GM12878 (cell line): Measurements from ENCODE around the gene CHIC2. TPM values are rescaled to one million over a fixed set of nuclear protein-coding genes. Genes with fewer than 3 reads are reported as not detected.
"Not testable (repeated sequence)": the region's sequence is repeated elsewhere in the genome, so short reads cannot be mapped to it uniquely, and the experiment has no call there.

Source experiments
- ATAC-seq: fragments of 200-7000 bp; cut with Tn5 transposase; 3 replicates; pipeline ENCODE4 v1.9.1; 2020; ENCODE audit warnings: mild to moderate bottlenecking, moderate library complexity
- BruUV-seq: library from RNA; stranded (reverse); fragments of 400-500 nt; replicated peaks from 2 replicates; lab custom pipeline; 2021; lab: Mats Ljungman, UMichigan
- CTCF ChIA-PET: fragments of 300-600 bp; sonication (Branson Sonifier 250); formaldehyde crosslinking; extraction: SDS; loops from one replicate; lab custom pipeline; 2021; ENCODE audit warnings: inconsistent platforms; lab: Yijun Ruan, JAX
- POLR2A ChIA-PET: fragments of 350-600 bp; formaldehyde crosslinking; extraction: SDS; loops from one replicate; lab custom pipeline; 2021; ENCODE audit warnings: inconsistent platforms; lab: Charles Lee
- RAD21 ChIA-PET: fragments of 300-600 bp; sonication (Branson Sonifier 250); formaldehyde crosslinking; loops from one replicate; lab custom pipeline; 2023; ENCODE audit warnings: antibody characterized with exemption; ENCODE audit not compliant: unreplicated experiment; lab: Charles Lee
- SMC1A ChIA-PET: fragments of 300-600 bp; sonication (Branson Sonifier 250); formaldehyde crosslinking; loops from one replicate; lab custom pipeline; 2023; ENCODE audit not compliant: unreplicated experiment, uncharacterized antibody; lab: Charles Lee
- DNase-seq: peaks from one replicate; pipeline ENCODE4 v3.0.0-alpha.2; 2011; ENCODE audit warnings: low read depth, low spot score
- FAIRE-seq: peaks from 3 replicates; lab custom pipeline; 2011; peaks lifted over from hg19 to GRCh38; lab: Jason Lieb, UNC
- H2AFZ ChIP-seq: 2 replicates; pipeline ENCODE4 v1.6.0; 2011; ENCODE audit warnings: low read depth, low read length, control low read depth; ENCODE audit not compliant: control insufficient read depth
- H3K27ac ChIP-seq: 2 replicates; pipeline ENCODE4 v1.5.1; 2011; ENCODE audit warnings: control low read depth; ENCODE audit not compliant: control insufficient read depth, insufficient read depth
- H3K27me3 ChIP-seq, 2 experiments: replicated peaks in 1 of 2; 2 replicates each; pipeline versions ENCODE4 v1.6.0 to v1.6.1; 2011; ENCODE audit warnings: low read length in 1 of 2; ENCODE audit not compliant: control insufficient read depth in 2 of 2, insufficient read depth in 2 of 2
- H3K36me3 ChIP-seq, 2 experiments: 2 replicates each; pipeline ENCODE4 v1.5.1; 2011; ENCODE audit warnings: low read length in 1 of 2; ENCODE audit not compliant: control insufficient read depth in 2 of 2, insufficient read depth in 2 of 2
- H3K4me1 ChIP-seq: 2 replicates; pipeline ENCODE4 v1.6.1; 2011; ENCODE audit warnings: mild to moderate bottlenecking, low read length, moderate library complexity, mixed read lengths; ENCODE audit not compliant: control insufficient read depth, insufficient read depth
- H3K4me2 ChIP-seq: 2 replicates; pipeline ENCODE4 v1.6.0; 2011; ENCODE audit warnings: control low read depth; ENCODE audit not compliant: control insufficient read depth, insufficient read depth
- H3K4me3 ChIP-seq: fragments of 200-600 bp; sonication (generic); 2 replicates; pipeline ENCODE4 v1.5.1; 2016
- H3K79me2 ChIP-seq: 2 replicates; pipeline ENCODE4 v1.6.0; 2011; ENCODE audit warnings: low read length; ENCODE audit not compliant: control insufficient read depth, insufficient read depth
- H3K9ac ChIP-seq: 2 replicates; pipeline ENCODE4 v1.8.0; 2011; ENCODE audit warnings: low read length, control low read depth, mixed read lengths; ENCODE audit not compliant: control insufficient read depth, insufficient read depth
- H3K9me3 ChIP-seq: replicated peaks from 3 replicates; pipeline ENCODE4 v1.5.1; 2011; ENCODE audit warnings: mild to moderate bottlenecking, low read length; ENCODE audit not compliant: control insufficient read depth, insufficient read depth
- H4K20me1 ChIP-seq: 2 replicates; pipeline ENCODE4 v1.6.0; 2011; ENCODE audit not compliant: control insufficient read depth, insufficient read depth
- NBN ChIP-seq: fragments of 450-650 bp; IDR thresholded peaks from 2 replicates; pipeline ENCODE4 v1.6.1; 2016
- SRF ChIP-seq, 2 experiments: IDR thresholded peaks; 2 replicates each; pipeline ENCODE4 v1.6.1; 2011; ENCODE audit warnings: low read depth in 2 of 2, low read length in 2 of 2, mild to moderate bottlenecking in 1 of 2, moderate library complexity in 1 of 2
- ZNF217 ChIP-seq: fragments of 450-650 bp; IDR thresholded peaks from 2 replicates; pipeline ENCODE4 v1.6.1; 2017; ENCODE audit warnings: antibody characterized with exemption, mild to moderate bottlenecking
- ZNF24 ChIP-seq: fragments of 450-650 bp; IDR thresholded peaks from 2 replicates; pipeline ENCODE4 v1.6.1; 2017; ENCODE audit warnings: antibody characterized with exemption, mild to moderate bottlenecking
- WGBS: methylation state at CpG from one replicate; pipeline ENCODE4 v1.1.6; 2016; ENCODE audit warnings: low lambda C conversion rate; ENCODE audit not compliant: insufficient replicate concordance, insufficient coverage; ENCODE audit errors: missing lambda C conversion rate; 5-methylcytosine and 5-hydroxymethylcytosine counted together
- in situ Hi-C: fragments of 300-500 bp; cut with MboI; formaldehyde crosslinking; loops from 9 replicates; pipeline ENCODE4 v1.14.3; 2018; ENCODE audit warnings: mixed read lengths
- intact Hi-C: fragments of 100-400 bp; cut with micrococcal nuclease; formaldehyde crosslinking; loops from one replicate; pipeline ENCODE4 v1.14.2; 2022; ENCODE audit not compliant: unreplicated experiment
- polyA plus RNA-seq, 11 experiments: library from polyadenylated mRNA; depleted of rRNA in 4 of 11; unstranded in 6 of 11; stranded (reverse) in 5 of 11; fragments of >200 nt; fragmentation: Nextera tagmentation in 4 of 11; fragmentation: Illumina TruSeq in 1 of 11; extraction: Ambion mirVana in 4 of 11; extraction: Trizol in 1 of 11; gene quantifications; 1 replicate in 1 of 11; 2 replicates in 10 of 11; pipeline versions ENCODE4 v1.2.1 to v1.2.3, GENCODE V29; 2011 to 2016; ENCODE audit warnings: inconsistent platforms in 2 of 11, missing spikeins in 2 of 11, low read depth in 1 of 11
- total RNA-seq, 4 experiments: library from RNA; depleted of rRNA in 3 of 4; stranded (reverse); fragments of >200 nt in 3 of 4; fragmentation: Illumina TruSeq in 1 of 4; extraction: Trizol in 1 of 4; gene quantifications; 2 replicates each; pipeline versions ENCODE4 v1.2.1 to v1.2.3, GENCODE V29; 2013 to 2021
- TF ChIP-seq, protein P1 (sequence below): fragments of 450-650 bp; IDR thresholded peaks from 2 replicates; pipeline ENCODE4 v1.6.1; 2017; ENCODE audit warnings: mild to moderate bottlenecking, moderate library complexity
- TF ChIP-seq, protein P2 (sequence below), 3 experiments: IDR thresholded peaks in 2 of 3; conservative IDR thresholded peaks in 1 of 3; 2 replicates each; pipeline ENCODE4 v1.5.1; 2011; ENCODE audit warnings: low read depth in 3 of 3, low read length in 3 of 3, mild to moderate bottlenecking in 3 of 3, control low read depth in 2 of 3, moderate library complexity in 2 of 3, inconsistent platforms in 1 of 3, mixed read lengths in 1 of 3; ENCODE audit not compliant: control insufficient read depth in 2 of 3, insufficient read depth in 1 of 3; ENCODE audit errors: extremely low read depth in 1 of 3
- TF ChIP-seq, protein P3 (sequence below): fragments of 450-650 bp; conservative IDR thresholded peaks from 2 replicates; pipeline ENCODE4 v1.6.1; 2017; ENCODE audit warnings: mild to moderate bottlenecking, moderate library complexity

The CHIC2 gene
- total and polyA plus RNA-seq, 10 of the 15 experiments (the other 5 are each of a cell fraction or from before 2014, with no cell fraction given) = 0.80 to 24.4 (median 12.2) TPM

DNA sequence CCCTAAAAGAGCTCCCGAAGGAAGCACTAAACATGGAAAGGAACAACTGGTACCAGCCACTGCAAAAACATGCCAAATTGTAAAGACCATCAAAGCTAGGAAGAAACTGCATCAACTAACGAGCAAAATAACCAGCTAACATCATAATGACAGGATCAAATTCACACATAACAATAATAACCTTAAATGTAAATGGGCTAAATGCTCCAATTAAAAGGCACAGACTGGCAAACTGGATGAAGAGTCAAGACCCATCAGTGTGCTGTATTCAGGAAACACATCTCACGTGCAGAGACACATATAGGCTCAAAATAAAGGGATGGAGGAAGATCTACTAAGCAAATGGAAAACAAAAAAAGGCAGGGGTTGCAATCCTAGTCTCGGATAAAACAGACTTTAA lies 20.8 kb downstream of the CHIC2 start:
- SMC1A ChIA-PET, FAIRE-seq, H3K9me3 ChIP-seq, H4K20me1 ChIP-seq, H3K27ac ChIP-seq, RAD21 ChIA-PET, CTCF ChIA-PET, H3K4me1 ChIP-seq, POLR2A ChIA-PET, DNase-seq, BruUV-seq, in situ Hi-C loops, H3K79me2 ChIP-seq, H3K36me3 ChIP-seq, H3K9ac ChIP-seq, intact Hi-C loops, ATAC-seq, H3K27me3 ChIP-seq, H3K4me3 ChIP-seq, H3K4me2 ChIP-seq, H2AFZ ChIP-seq: not testable (repeated sequence)
- WGBS = 93% methylated on average over 3 of the region's 4 CpGs

DNA sequence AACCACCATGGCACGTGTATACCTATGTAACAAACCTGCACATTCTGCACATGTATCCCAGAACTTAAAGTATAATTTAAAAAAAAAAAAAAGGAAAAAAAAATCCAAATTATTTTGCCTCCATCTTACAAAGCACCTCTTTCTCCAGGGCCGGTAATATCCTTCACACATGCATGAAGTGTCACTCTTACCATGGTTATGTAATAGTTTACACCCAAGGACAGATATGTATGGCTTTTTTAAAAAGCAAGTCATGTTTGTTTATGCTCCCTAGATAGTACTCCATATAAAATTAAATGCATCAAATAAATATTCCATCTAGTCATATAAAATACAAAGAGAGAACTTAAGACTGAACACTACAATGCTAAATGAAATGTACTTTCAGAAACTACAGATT lies 22.5 kb downstream of the CHIC2 start:
- Histone ChIP-seq H3K36me3 (no peaks in the 10 kb centered on the region; a peak in 1 of 4 replicates), H3K4me1 (no peaks in the 10 kb centered on the region), H3K4me2 (no peak overlapping the region), H3K27ac (no peak overlapping the region), H3K27me3 (no peaks in the 10 kb centered on the region), H4K20me1 (no peaks in the 10 kb centered on the region), H2AFZ (no peak overlapping the region), H3K9me3 (no peaks in the 10 kb centered on the region), H3K9ac (no peak overlapping the region), H3K4me3 (no peak overlapping the region), H3K79me2 (no peaks in the 10 kb centered on the region)
- no TSS peak for BruUV-seq
- intact Hi-C loops = no loop called here
- SMC1A ChIA-PET = interaction anchor here (0.8 kb wide), 1 partner anchor 28 kb away, joined by 3 read pairs; no protein-coding TSS in a partner anchor
- in situ Hi-C loops = no loop called here
- no peak for DNase-seq
- ATAC-seq = no peak
- 100% methylated on average over 2 of the region's 2 CpGs for WGBS
- no peak for FAIRE-seq
- CTCF ChIA-PET = no interaction called here
- RAD21 ChIA-PET = no interaction called here
- POLR2A ChIA-PET = no interaction called here
- no peak for TF ChIP-seq ZNF24
- TF ChIP-seq, protein P1, sequence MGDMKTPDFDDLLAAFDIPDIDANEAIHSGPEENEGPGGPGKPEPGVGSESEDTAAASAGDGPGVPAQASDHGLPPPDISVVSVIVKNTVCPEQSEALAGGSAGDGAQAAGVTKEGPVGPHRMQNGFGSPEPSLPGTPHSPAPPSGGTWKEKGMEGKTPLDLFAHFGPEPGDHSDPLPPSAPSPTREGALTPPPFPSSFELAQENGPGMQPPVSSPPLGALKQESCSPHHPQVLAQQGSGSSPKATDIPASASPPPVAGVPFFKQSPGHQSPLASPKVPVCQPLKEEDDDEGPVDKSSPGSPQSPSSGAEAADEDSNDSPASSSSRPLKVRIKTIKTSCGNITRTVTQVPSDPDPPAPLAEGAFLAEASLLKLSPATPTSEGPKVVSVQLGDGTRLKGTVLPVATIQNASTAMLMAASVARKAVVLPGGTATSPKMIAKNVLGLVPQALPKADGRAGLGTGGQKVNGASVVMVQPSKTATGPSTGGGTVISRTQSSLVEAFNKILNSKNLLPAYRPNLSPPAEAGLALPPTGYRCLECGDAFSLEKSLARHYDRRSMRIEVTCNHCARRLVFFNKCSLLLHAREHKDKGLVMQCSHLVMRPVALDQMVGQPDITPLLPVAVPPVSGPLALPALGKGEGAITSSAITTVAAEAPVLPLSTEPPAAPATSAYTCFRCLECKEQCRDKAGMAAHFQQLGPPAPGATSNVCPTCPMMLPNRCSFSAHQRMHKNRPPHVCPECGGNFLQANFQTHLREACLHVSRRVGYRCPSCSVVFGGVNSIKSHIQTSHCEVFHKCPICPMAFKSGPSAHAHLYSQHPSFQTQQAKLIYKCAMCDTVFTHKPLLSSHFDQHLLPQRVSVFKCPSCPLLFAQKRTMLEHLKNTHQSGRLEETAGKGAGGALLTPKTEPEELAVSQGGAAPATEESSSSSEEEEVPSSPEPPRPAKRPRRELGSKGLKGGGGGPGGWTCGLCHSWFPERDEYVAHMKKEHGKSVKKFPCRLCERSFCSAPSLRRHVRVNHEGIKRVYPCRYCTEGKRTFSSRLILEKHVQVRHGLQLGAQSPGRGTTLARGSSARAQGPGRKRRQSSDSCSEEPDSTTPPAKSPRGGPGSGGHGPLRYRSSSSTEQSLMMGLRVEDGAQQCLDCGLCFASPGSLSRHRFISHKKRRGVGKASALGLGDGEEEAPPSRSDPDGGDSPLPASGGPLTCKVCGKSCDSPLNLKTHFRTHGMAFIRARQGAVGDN = no peak
- TF ChIP-seq, protein P2, sequence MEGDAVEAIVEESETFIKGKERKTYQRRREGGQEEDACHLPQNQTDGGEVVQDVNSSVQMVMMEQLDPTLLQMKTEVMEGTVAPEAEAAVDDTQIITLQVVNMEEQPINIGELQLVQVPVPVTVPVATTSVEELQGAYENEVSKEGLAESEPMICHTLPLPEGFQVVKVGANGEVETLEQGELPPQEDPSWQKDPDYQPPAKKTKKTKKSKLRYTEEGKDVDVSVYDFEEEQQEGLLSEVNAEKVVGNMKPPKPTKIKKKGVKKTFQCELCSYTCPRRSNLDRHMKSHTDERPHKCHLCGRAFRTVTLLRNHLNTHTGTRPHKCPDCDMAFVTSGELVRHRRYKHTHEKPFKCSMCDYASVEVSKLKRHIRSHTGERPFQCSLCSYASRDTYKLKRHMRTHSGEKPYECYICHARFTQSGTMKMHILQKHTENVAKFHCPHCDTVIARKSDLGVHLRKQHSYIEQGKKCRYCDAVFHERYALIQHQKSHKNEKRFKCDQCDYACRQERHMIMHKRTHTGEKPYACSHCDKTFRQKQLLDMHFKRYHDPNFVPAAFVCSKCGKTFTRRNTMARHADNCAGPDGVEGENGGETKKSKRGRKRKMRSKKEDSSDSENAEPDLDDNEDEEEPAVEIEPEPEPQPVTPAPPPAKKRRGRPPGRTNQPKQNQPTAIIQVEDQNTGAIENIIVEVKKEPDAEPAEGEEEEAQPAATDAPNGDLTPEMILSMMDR (IDR thresholded peaks at IDR 0.05 in 2 of 3, conservative IDR thresholded peaks at IDR 0.05 in 1 of 3; ENCODE audit: control insufficient read depth in 2 of 3, extremely low read depth in 1 of 3, insufficient read depth in 1 of 3, low read depth in 3 of 3, low read length in 3 of 3) = no peak
- TF ChIP-seq, protein P3, sequence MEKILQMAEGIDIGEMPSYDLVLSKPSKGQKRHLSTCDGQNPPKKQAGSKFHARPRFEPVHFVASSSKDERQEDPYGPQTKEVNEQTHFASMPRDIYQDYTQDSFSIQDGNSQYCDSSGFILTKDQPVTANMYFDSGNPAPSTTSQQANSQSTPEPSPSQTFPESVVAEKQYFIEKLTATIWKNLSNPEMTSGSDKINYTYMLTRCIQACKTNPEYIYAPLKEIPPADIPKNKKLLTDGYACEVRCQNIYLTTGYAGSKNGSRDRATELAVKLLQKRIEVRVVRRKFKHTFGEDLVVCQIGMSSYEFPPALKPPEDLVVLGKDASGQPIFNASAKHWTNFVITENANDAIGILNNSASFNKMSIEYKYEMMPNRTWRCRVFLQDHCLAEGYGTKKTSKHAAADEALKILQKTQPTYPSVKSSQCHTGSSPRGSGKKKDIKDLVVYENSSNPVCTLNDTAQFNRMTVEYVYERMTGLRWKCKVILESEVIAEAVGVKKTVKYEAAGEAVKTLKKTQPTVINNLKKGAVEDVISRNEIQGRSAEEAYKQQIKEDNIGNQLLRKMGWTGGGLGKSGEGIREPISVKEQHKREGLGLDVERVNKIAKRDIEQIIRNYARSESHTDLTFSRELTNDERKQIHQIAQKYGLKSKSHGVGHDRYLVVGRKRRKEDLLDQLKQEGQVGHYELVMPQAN = no peak
- TF ChIP-seq NBN = no peak
- TF ChIP-seq SRF (IDR thresholded peaks at IDR 0.05; ENCODE audit: low read depth in 2 of 2, low read length in 2 of 2) = no peak
- no peak for TF ChIP-seq ZNF217
